Stimulated activated CD8-positive, alpha-beta memory T cell treated with anti-CD3 and anti-CD28 coated beads, Interleukin-2, amount 100 ng/mL, for 48 hours (primary cell): ENCODE measurements around the gene EP400.
A peak's percentile ranks its signal among the peaks of the same experiment; 100 is the strongest.

ENCODE experiments used
- DNase-seq, 2 donors: peaks; one replicate each; pipeline ENCODE4 v3.0.0-alpha.2; 2020; ENCODE audit warnings: low read depth in 2 of 2

Gene EP400

GRCh38 chr12:131949431-131950181, at the start of gene EP400:
EP400 (plus strand) TSS chr12:131949942; CDS start chr12:131960620, 10,678 bp downstream.
- peak; percentile 95 to 98 for DNase-seq

- no peak for DNase-seq
Observed at GRCh38 chr12:131900397-131900796, 49.3 kb upstream of the EP400 start.

DNA sequence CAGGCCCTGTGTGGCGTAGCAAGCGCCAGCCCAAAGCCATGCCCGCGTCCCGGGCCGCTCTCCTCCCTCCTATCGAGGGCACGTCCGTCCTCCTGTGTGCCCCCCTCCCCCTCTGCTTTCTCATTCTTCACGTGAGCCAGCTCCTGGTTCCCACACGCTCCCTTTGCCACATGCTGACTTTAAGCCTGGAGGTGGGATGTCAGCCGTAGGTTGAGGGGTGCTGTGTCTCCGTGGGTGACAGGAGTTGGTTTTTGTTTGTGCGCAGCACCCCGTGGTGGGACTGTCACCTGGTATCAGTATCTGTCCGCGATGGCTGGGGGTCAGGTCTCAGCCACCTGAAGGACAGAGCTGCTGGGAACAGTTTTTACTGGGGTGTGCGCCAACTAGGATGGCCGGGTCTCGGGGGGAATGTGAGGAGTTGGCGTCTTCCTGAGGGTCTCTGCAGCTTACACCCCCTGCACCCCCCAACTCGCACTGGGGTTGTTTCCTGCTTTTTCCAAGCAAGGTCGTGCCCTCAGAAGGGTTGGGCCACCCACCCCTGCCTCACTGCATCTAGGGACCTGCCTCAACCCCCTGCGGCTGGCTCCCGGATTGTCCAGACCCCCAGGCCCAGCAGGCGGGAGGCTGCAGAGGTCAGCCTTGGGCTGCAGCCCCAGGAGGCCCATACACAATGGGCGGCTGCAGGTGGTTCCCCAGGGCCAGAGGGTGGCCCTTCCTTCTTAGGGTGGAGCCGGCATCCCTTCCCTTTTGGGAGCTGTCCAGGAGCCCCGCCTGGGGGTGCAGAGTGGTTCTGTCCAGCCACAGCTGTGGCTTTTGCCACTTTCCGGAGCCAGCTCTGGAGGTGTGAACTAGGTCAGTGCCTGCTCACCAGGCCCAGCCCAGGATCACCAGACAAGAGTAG, 48.1 kb upstream of the EP400 start:
- no peak for DNase-seq

GRCh38 chr12:131902332-131903241, 47.2 kb upstream of the EP400 start:
- no peak for DNase-seq

DNA sequence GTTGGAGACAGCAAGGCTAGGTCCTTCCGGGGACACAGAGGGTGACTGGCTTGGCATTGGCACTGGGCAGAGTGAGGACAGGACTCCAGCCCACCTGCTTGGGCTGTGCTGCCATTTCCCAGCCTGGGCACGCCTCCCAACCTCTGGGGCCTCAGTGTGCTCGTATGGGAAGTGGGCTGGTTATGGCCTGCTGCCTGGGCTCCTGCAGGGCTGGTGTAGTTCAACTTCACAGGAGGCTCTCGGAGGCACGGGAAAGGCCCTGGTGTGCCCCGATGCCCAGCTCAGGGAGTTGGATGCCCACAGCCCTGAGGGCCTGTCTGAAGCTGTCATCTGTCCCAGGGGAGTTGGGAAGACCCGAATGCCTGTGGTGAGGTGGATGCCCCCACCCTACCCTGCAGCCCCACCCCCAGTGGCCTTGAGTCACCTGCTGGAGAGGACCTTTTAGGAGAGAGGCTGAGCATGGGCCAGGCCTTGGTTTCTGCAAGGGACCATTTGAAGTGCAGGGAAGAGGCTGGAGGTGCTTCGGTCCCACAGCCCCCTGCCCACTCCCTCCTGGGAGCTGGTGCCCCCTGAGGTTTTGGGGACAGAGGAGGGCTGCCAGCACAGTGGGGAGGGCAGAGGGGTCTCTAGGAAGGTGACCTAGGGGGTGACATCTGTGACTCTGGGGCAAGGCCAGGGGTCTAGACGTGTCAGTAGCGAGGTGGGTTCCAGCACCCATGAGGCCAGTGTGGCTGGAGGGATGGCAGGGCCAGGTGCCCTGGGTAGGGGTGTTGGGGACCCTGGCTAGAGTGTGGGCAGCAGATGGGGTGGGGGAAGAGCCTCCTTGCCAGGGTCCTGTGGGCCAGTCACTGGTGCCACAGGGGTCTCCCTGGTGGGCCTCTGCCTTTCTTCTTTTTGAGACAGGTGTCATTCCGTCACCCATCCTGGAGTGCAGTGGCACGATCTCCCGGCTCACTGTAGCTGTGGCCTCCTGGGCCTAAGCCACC, 46.2 kb upstream of the EP400 start:
- DNase-seq = no peak

- no peak for DNase-seq
Observed at GRCh38 chr12:131904346-131904745, 45.4 kb upstream of the EP400 start.

- no peak for DNase-seq
Observed at GRCh38 chr12:131905081-131905629, 44.6 kb upstream of the EP400 start.

- no peak for DNase-seq
Observed at GRCh38 chr12:131905630-131906091, 44.1 kb upstream of the EP400 start.

- DNase-seq = no peak
Observed at GRCh38 chr12:131907379-131908091, 42.2 kb upstream of the EP400 start.

DNA sequence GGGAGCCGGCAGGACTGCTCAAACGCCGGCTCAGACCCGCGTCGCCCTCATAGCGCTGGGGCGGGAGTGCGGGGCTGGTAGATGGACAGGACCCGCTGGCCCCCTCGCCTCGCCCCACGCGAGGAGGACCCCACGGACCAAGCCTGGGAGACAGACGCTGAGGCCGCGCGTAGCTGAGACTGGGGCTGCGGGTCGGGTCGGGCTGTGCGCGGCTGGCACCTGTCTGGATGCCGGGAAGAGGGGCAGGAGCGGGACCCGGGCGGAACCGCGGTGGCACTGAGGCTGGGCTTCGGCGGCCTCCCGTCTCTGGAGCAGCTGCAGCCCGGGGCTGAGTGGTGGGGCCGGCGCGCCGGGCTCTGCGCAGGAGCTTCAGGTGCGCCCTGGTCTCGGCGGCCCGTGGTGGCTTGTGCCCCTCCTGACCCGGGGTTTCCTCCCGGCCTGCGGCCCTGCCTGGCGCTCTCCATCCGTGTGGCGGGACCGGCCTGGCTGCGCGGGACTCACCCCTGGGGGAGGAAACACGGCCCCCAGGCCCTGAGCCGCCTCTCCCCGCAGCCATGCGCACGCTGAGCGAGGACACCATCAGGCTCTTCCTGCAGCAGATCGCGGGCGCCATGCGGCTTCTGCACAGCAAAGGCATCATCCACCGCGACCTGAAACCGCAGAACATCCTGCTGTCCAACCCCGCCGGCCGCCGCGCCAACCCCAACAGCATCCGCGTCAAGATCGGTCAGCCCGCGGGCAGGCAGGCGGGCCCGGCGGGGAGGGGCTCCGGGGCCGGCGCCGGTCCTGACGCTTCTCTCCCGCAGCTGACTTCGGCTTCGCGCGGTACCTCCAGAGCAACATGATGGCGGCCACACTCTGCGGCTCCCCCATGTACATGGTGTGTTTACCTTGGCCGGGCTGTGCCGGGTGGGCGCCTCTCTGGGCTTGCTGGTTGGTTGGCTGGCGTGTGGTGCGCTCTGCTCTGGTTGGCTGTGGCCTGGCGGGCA, 41.4 kb upstream of the EP400 start:
- no peak for DNase-seq

GRCh38 chr12:131909081-131909751, 40.5 kb upstream of the EP400 start:
- DNase-seq = no peak

GRCh38 chr12:131909752-131910219, 40.0 kb upstream of the EP400 start:
- no peak for DNase-seq

DNA sequence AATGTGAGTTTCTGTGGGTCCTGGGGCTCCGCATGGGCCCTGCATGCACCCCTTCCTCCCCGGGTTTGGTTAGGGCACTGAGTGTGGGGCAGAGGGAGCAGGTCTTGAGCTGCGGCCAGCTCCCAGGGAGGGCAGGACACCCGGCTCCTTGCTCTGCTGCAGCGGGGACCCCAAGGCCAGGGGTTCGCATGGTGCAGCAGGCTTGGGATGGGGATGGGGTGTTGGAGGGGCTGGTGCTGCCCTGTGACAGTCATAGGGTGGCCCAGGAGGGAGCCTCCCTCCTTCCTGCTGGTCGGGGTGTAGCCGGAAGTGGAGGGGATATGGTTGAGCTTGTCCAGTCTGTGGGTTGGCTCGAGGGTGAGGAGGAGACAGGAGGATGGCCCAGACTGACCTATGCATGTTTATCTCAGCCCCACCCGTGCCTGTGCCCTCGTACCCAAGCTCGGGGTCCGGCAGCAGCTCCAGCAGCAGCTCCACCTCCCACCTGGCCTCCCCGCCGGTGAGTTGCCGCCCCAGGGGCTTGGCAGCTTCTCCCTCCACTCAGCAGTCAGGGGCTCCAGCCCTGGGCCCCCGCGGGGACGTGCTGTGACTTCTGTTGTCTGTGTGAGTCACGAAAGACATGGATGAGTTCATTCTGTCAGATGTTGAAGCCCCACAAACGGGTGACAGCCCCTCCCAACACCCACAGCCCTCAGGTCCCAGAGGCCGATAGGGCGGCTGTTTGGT, 39.3 kb upstream of the EP400 start:
- DNase-seq = no peak

DNA sequence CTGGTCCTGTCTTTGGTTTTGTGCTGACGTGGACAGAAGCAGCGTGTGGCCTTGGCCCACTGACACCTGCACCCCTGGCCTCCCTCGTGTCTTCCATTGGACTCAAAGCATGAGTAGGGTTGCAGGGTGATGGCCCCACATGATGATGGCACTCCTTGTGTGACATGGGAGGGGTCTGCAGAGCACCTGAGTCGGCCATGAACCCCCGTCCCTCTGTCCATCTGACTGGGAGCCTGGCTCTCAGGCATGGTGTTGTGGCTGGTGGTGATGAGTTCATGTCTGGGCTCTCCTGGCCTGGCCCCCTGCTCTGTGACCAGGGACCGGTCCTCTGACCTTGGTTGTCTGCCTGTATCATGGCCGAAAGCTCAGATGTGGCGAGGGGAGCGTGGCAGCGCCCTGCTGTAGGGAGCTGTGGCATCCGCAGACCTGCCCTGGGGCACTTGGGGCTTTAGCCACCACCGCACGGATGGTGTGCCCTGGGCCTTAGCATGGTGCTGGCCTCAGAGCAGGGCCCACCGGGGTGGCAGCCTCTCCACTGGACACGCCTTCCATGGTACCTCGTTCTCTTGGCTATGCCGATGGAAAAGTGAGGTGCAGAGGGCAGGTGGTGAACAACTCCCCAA, 38.6 kb upstream of the EP400 start:
- DNase-seq = no peak

GRCh38 chr12:131911851-131912477, 37.8 kb upstream of the EP400 start:
- DNase-seq = no peak
